CD4-positive, alpha-beta T cell (primary cell): Measurements from ENCODE around the gene CCDC12. TPM values are rescaled to one million over a fixed set of nuclear protein-coding genes. Genes with fewer than 3 reads are reported as not detected.

ENCODE experiments used
- ATAC-seq: fragments of 200-7000 bp; cut with Tn5 transposase; one replicate; pipeline ENCODE4 v1.10.0; 2022; ENCODE audit warnings: mild to moderate bottlenecking; ENCODE audit not compliant: poor library complexity
- CTCF ChIA-PET: fragments of 350-600 bp; sonication (Branson Sonifier 250); formaldehyde crosslinking; loops from one replicate; lab custom pipeline; 2021; ENCODE audit warnings: antibody characterized with exemption, inconsistent platforms; lab: Charles Lee
- POLR2A ChIA-PET: fragments of 350-600 bp; sonication (Branson Sonifier 250); formaldehyde crosslinking; loops from one replicate; lab custom pipeline; 2021; ENCODE audit warnings: antibody characterized with exemption, inconsistent platforms; lab: Charles Lee
- DNase-seq, 14 experiments: peaks; one replicate each; pipeline ENCODE4 v3.0.0-alpha.2; 2013 to 2020; ENCODE audit warnings: mixed read lengths in 2 of 14
- H3K27ac ChIP-seq, 2 donors: one replicate each; pipeline versions ENCODE4 v1.5.1 to v1.7.0; 2013; ENCODE audit warnings: low read length in 2 of 2, low read depth in 1 of 2, mild to moderate bottlenecking in 1 of 2
- H3K27me3 ChIP-seq, 2 experiments: 1 replicate in 1 of 2; 2 replicates in 1 of 2; pipeline versions ENCODE4 v1.6.1 to v1.7.0; 2013; ENCODE audit warnings: low read length in 2 of 2, control low read depth in 1 of 2, mild to moderate bottlenecking in 1 of 2, moderate library complexity in 1 of 2; ENCODE audit not compliant: insufficient read depth in 2 of 2, control insufficient read depth in 1 of 2
- H3K36me3 ChIP-seq: one replicate; pipeline ENCODE4 v1.6.1; 2013; ENCODE audit warnings: low read length, control low read depth; ENCODE audit not compliant: insufficient read depth
- H3K4me1 ChIP-seq: one replicate; pipeline ENCODE4 v1.6.1; 2013; ENCODE audit warnings: low read length, control low read depth; ENCODE audit not compliant: insufficient read depth
- H3K4me3 ChIP-seq: one replicate; pipeline ENCODE4 v1.5.1; 2013; ENCODE audit warnings: mild to moderate bottlenecking, low read length, moderate library complexity
- H3K9me3 ChIP-seq, 2 experiments: 1 replicate in 1 of 2; 2 replicates in 1 of 2; pipeline versions ENCODE4 v1.6.1 to v1.7.0; 2013; ENCODE audit warnings: low read length in 2 of 2, mild to moderate bottlenecking in 2 of 2, control low read depth in 1 of 2, moderate library complexity in 1 of 2; ENCODE audit not compliant: control insufficient read depth in 1 of 2, insufficient read depth in 1 of 2
- H3K27ac Mint-ChIP-seq: one replicate; pipeline ENCODE4 v1.8.0; 2020; ENCODE audit warnings: mixed read lengths
- H3K27me3 Mint-ChIP-seq: one replicate; pipeline ENCODE4 v1.8.0; 2021; ENCODE audit warnings: mixed read lengths
- H3K36me3 Mint-ChIP-seq: one replicate; pipeline ENCODE4 v1.8.0; 2021; ENCODE audit warnings: low read depth, mixed read lengths
- H3K4me1 Mint-ChIP-seq: one replicate; pipeline ENCODE4 v1.8.0; 2021; ENCODE audit warnings: low read depth, mixed read lengths
- H3K4me3 Mint-ChIP-seq: one replicate; pipeline ENCODE4 v1.8.0; 2020; ENCODE audit warnings: mild to moderate bottlenecking, mixed read lengths
- H3K9me3 Mint-ChIP-seq: one replicate; pipeline ENCODE4 v1.8.0; 2020; ENCODE audit warnings: mixed read lengths
- CTCF ChIP-seq: fragments of 200-600 bp; IDR thresholded peaks from one replicate; pipeline ENCODE4 v1.8.0; 2022; ENCODE audit warnings: antibody characterized with exemption, mild to moderate bottlenecking
- intact Hi-C, 2 experiments: fragments of 100-400 bp; cut with DNase I in 1 of 2; cut with micrococcal nuclease in 1 of 2; formaldehyde crosslinking; loops; one replicate each; pipeline versions ENCODE4 v1.15.1 to v1.9.0; 2023 to 2025; cut with DNase I, micrococcal nuclease
- total RNA-seq, 174 experiments: library from RNA in 2 of 174; stranded (reverse) in 2 of 174; gene quantifications; one replicate each; pipeline ENCODE4 v1.2.3 and lab custom pipeline; 2021 to 2026

The CCDC12 gene
- total RNA-seq, 2 experiments from 2014 or later, result 57.5 to 59.5 TPM

DNA sequence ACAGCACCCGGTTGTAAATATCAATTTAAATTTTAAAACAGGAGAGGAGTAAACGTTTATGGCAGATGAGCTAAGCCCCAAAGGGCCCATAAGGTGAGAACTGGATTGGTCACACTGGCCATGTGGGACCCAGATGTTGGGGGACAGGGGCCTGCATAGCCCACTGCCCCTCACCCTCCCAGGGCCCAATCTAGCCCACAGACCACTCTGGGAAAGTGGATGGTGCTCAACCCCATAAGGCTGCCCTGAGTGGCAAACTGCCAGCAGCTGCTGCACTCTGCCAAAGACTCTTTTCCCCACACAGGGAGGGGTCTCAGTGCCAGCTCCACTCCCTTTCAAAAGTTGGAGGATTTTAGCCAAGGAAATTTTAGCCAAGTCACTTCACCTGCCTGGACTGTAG, 42.5 kb downstream of the CCDC12 start:
- Mint-ChIP-seq H3K27ac (peak overlapping the region; percentile 30), H3K4me3 (no peak overlapping the region), H3K9me3 (no peaks in the 10 kb centered on the region), H3K36me3 (peaks cover 56% of the 10 kb centered on the region), H3K27me3 (no peaks in the 10 kb centered on the region), H3K4me1 (peaks cover 51% of the 10 kb centered on the region)
- intact Hi-C loops, result no loop called here
- Histone ChIP-seq H3K4me3 (no peak overlapping the region), H3K27me3 (no peaks in the 10 kb centered on the region), H3K27ac (no peak overlapping the region), H3K9me3 (peaks cover 0 to 3% of the 10 kb centered on the region in 2 experiments), H3K36me3 (peaks cover 42% of the 10 kb centered on the region), H3K4me1 (peaks cover 75% of the 10 kb centered on the region)
- no peak for DNase-seq
- no peak for ATAC-seq
- CTCF ChIA-PET, result interaction anchor here (0.9 to 2.0 kb wide), 2 partner anchors 11 to 24 kb away, joined by 4 to 5 read pairs; no protein-coding TSS in a partner anchor
- no peak for TF ChIP-seq CTCF
- POLR2A ChIA-PET, result interaction anchor here (1.0 kb wide), 1 partner anchor 53 kb away, joined by 3 read pairs; no protein-coding TSS in a partner anchor

- ChIA-PET POLR2A (interaction anchor here (1.0 kb wide), 1 partner anchor 54 kb away, joined by 3 read pairs; no protein-coding TSS in a partner anchor), CTCF (interaction anchor here (0.9 kb wide), 1 partner anchor 10 kb away, joined by 4 read pairs; no protein-coding TSS in a partner anchor)
- Histone ChIP-seq H3K4me3 (no peak overlapping the region), H3K27me3 (no peaks in the 10 kb centered on the region), H3K4me1 (peaks cover 77% of the 10 kb centered on the region), H3K36me3 (peaks cover 34% of the 10 kb centered on the region), H3K9me3 (peaks cover 0 to 3% of the 10 kb centered on the region in 2 experiments), H3K27ac (peak overlapping the region in 1 of 2 donors; percentile 32)
- H3K36me3 Mint-ChIP-seq, result peaks cover 58% of the 10 kb centered on the region
- no peaks in the 10 kb centered on the region for H3K27me3 Mint-ChIP-seq
- peak overlapping the region; percentile 55 for H3K27ac Mint-ChIP-seq
- intact Hi-C loops, result no loop called here
- no peak for TF ChIP-seq CTCF
- peaks cover 55% of the 10 kb centered on the region for H3K4me1 Mint-ChIP-seq
- no peak overlapping the region for H3K4me3 Mint-ChIP-seq
- ATAC-seq (no peak), DNase-seq (no peak)
- no peaks in the 10 kb centered on the region for H3K9me3 Mint-ChIP-seq
Measured at GRCh38 chr3:46933261-46933660, 43.3 kb downstream of the CCDC12 start.

DNA sequence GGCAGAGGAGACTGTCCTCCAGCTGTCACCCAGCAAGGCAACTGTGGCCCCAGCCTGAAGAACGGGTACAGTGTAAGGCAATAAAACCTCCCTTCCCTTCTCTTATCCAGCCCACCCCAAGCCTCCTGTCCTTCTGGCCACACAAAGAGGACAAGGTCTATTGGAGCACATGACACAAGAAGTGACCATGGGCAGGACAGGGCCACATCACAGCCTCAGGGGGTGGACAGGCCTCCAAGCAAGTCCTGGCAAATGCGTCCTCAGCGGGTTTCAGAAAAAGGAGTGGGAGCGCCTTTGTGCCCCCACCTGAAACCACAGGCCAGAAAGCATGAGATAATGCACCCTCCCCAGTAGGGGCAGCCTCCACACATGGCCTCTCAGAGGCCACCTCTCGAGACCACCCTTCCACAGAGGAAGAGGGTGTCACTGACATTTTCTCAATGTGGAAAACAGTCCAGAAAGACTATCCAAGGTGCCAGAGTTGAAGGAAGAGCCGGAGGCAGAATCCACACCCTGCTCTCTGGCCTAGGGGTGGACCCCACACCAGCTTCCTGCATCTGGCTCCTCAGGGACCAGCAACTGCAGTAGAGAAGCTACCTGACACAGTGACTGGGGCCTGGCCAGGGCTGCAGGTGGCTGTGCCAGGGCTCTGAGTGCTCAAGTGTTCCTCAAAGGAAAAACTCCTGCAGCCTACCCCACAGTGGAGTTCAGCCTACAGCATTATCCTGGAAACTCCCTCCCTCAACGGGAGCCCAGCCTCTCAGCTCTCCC, 43.9 kb downstream of the CCDC12 start:
- peaks cover 0 to 3% of the 10 kb centered on the region in 2 experiments for H3K9me3 ChIP-seq
- ATAC-seq (no peak), DNase-seq (no peak)
- CTCF ChIA-PET, result no interaction called here
- peak overlapping the region; percentile 80 for H3K27ac Mint-ChIP-seq
- peaks cover 29% of the 10 kb centered on the region for H3K36me3 ChIP-seq
- no peaks in the 10 kb centered on the region for H3K27me3 ChIP-seq
- H3K9me3 Mint-ChIP-seq, result no peaks in the 10 kb centered on the region
- peaks cover 58% of the 10 kb centered on the region for H3K36me3 Mint-ChIP-seq
- POLR2A ChIA-PET, result no interaction called here
- TF ChIP-seq CTCF, result no peak
- no peak overlapping the region for H3K4me3 Mint-ChIP-seq
- intact Hi-C loops, result no loop called here
- peaks cover 80% of the 10 kb centered on the region for H3K4me1 ChIP-seq
- H3K4me1 Mint-ChIP-seq, result peaks cover 57% of the 10 kb centered on the region
- H3K27me3 Mint-ChIP-seq, result no peaks in the 10 kb centered on the region
- H3K4me3 ChIP-seq, result no peak overlapping the region
- peak overlapping the region in 1 of 2 donors; percentile 32 for H3K27ac ChIP-seq
